Mesothelial cell of epicardium (in vitro differentiated cells): Measurements from ENCODE around the gene FAP. TPM values are rescaled to one million over a fixed set of nuclear protein-coding genes. Genes with fewer than 3 reads are reported as not detected.
A peak's percentile ranks its signal among the peaks of the same experiment; 100 is the strongest.

Source experiments
- DNase-seq, 2 experiments: peaks; one replicate each; pipeline ENCODE4 v3.0.0; 2021; ENCODE audit warnings: low spot score in 2 of 2; ENCODE audit not compliant: unreplicated experiment in 2 of 2
- H3K27ac Mint-ChIP-seq: 2 replicates; pipeline ENCODE4 v1.8.0; 2021; ENCODE audit warnings: mixed read lengths
- H3K27me3 Mint-ChIP-seq: 2 replicates; pipeline ENCODE4 v1.8.0; 2021; ENCODE audit warnings: low read depth, mixed read lengths
- H3K36me3 Mint-ChIP-seq: 2 replicates; pipeline ENCODE4 v1.8.0; 2021; ENCODE audit warnings: mixed read lengths
- H3K4me1 Mint-ChIP-seq: 2 replicates; pipeline ENCODE4 v1.8.0; 2021; ENCODE audit warnings: mixed read lengths
- H3K4me3 Mint-ChIP-seq: 2 replicates; pipeline ENCODE4 v1.8.0; 2021; ENCODE audit warnings: mild to moderate bottlenecking, moderate library complexity, mixed read lengths
- H3K9me3 Mint-ChIP-seq: 2 replicates; pipeline ENCODE4 v1.8.0; 2021; ENCODE audit warnings: mixed read lengths
- CTCF ChIP-seq: fragments of 200-600 bp; sonication (generic); IDR thresholded peaks from one replicate; pipeline ENCODE4 v1.5.0; 2021; ENCODE audit warnings: antibody characterized with exemption; ENCODE audit not compliant: unreplicated experiment
- total RNA-seq: library from RNA; stranded (reverse); gene quantifications from 3 replicates; pipeline ENCODE4 v1.2.1, GENCODE V29; 2021

The FAP gene
- total RNA-seq, 1 donor from 2014 or later = 59.6 TPM

DNA sequence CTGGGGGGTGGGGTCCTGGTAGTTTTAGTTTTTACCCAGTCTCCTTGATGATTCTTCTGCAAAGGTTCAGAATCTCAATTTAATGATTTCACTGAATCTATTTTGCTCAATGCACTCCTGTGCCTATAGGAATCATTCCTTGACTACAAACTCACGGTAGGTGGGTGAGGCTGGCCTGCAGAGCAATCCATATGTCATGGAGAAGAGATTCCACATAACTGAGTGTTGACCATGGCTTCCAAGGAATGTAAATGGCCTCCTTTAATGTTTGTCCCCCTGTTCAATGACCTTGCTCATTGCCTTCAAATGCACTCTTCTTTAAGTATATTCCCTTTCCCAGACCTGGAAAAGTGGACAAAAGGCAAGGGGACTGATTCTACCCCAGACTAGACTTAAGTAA, 12.5 kb downstream of the FAP start:
- peaks cover 4% of the 10 kb centered on the region for H3K36me3 Mint-ChIP-seq
- no peak overlapping the region for H3K4me3 Mint-ChIP-seq
- TF ChIP-seq CTCF = no peak
- H3K27ac Mint-ChIP-seq = no peak overlapping the region
- no peaks in the 10 kb centered on the region for H3K9me3 Mint-ChIP-seq
- no peak for DNase-seq
- H3K27me3 Mint-ChIP-seq = no peaks in the 10 kb centered on the region
- peaks cover 10% of the 10 kb centered on the region for H3K4me1 Mint-ChIP-seq

GRCh38 chr2:162226836-162227235, 16.4 kb downstream of the FAP start:
- no peak for TF ChIP-seq CTCF
- peaks cover 5% of the 10 kb centered on the region for H3K4me1 Mint-ChIP-seq
- no peak overlapping the region for H3K4me3 Mint-ChIP-seq
- H3K36me3 Mint-ChIP-seq = peaks cover 2% of the 10 kb centered on the region
- DNase-seq = no peak
- no peak overlapping the region for H3K27ac Mint-ChIP-seq
- H3K9me3 Mint-ChIP-seq = no peaks in the 10 kb centered on the region
- no peaks in the 10 kb centered on the region for H3K27me3 Mint-ChIP-seq

- DNase-seq = peak in 1 of 2 experiments; percentile 64
- Mint-ChIP-seq H3K4me1 (peaks cover 11% of the 10 kb centered on the region), H3K4me3 (no peak overlapping the region), H3K27ac (no peak overlapping the region), H3K36me3 (no peaks in the 10 kb centered on the region), H3K27me3 (no peaks in the 10 kb centered on the region), H3K9me3 (no peaks in the 10 kb centered on the region)
- peak; percentile 78 for TF ChIP-seq CTCF
Measured at GRCh38 chr2:162221064-162221463, 22.2 kb downstream of the FAP start.

DNA sequence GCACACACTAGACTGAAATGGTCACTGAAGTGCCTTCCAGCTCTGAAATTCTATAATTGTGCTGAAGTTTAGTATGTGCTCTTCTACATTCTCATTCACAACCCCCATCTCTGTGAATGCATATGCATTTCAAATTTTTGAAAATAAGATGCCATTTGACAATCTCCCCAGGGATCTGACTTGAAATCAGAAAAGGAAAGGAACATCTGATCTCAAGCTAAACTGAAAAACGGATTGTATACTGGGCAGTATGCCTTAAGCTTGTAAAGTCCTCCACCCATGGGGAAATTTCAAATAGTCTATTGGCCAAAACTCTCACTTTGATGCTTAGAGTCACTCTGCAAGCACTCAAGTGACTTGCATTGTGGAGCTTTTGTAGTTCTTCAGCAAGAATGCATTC, 22.9 kb downstream of the FAP start:
- DNase-seq = no peak
- Mint-ChIP-seq H3K27ac (no peak overlapping the region), H3K27me3 (no peaks in the 10 kb centered on the region), H3K36me3 (no peaks in the 10 kb centered on the region), H3K4me3 (no peak overlapping the region), H3K9me3 (no peaks in the 10 kb centered on the region), H3K4me1 (peaks cover 11% of the 10 kb centered on the region)
- no peak for TF ChIP-seq CTCF

DNA sequence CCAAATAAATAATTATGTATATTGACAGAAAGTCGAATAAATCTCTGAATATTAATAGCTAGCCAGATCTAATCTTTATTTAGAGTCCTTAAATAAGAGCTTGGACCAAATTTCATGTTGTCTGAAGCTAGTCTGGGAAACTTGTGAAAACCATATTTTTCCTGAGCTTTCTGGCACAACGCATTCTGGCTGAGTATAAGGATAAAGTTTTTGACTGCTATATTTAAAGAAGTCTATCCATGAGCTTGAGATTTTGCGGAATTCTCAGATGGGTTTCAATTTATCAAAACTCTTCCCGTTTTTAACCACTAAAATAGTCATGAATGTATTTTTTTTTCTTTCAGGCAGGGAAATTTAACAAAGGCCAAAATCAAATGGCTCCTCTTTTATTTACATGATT, 23.8 kb downstream of the FAP start:
- H3K27me3 Mint-ChIP-seq = no peaks in the 10 kb centered on the region
- H3K27ac Mint-ChIP-seq = no peak overlapping the region
- no peaks in the 10 kb centered on the region for H3K9me3 Mint-ChIP-seq
- no peak overlapping the region for H3K4me3 Mint-ChIP-seq
- no peak for TF ChIP-seq CTCF
- H3K4me1 Mint-ChIP-seq = peaks cover 11% of the 10 kb centered on the region
- no peaks in the 10 kb centered on the region for H3K36me3 Mint-ChIP-seq
- DNase-seq = no peak

DNA sequence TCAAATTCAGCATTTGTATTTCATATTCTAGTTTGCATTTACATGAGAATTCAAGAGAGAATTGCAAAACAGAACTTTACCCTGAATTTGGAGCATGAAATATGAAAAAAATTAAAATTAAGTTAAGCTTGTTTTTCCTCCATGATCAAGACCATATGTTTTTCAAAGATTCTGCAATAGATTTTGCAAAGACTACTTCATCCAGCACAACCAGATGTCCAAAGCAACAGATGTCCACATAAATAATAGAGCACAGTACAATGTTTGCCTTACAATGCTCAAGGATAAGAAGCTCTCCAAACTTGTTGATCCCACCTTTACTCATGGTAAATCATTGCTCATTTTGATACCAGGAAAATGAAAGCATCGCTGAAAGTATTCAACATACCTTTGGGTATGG, 25.6 kb downstream of the FAP start:
- H3K4me1 Mint-ChIP-seq = peaks cover 6% of the 10 kb centered on the region

More for the DNA sequence above, 25.6 kb downstream of the FAP start:
- no peak for TF ChIP-seq CTCF
- DNase-seq = no peak
- Mint-ChIP-seq H3K36me3 (no peaks in the 10 kb centered on the region), H3K27ac (no peak overlapping the region), H3K9me3 (no peaks in the 10 kb centered on the region), H3K4me3 (no peak overlapping the region), H3K27me3 (no peaks in the 10 kb centered on the region)
